GM21526 (cell line): ENCODE data around the gene CUX1.

ENCODE experiments used
- ATAC-seq: cut with Tn5 transposase; IDR thresholded peaks from one replicate; pipeline ENCODE4 v1.9.1; 2021; ENCODE audit warnings: moderate library complexity; ENCODE audit not compliant: unreplicated experiment, low FRiP score

CUX1 gene

DNA sequence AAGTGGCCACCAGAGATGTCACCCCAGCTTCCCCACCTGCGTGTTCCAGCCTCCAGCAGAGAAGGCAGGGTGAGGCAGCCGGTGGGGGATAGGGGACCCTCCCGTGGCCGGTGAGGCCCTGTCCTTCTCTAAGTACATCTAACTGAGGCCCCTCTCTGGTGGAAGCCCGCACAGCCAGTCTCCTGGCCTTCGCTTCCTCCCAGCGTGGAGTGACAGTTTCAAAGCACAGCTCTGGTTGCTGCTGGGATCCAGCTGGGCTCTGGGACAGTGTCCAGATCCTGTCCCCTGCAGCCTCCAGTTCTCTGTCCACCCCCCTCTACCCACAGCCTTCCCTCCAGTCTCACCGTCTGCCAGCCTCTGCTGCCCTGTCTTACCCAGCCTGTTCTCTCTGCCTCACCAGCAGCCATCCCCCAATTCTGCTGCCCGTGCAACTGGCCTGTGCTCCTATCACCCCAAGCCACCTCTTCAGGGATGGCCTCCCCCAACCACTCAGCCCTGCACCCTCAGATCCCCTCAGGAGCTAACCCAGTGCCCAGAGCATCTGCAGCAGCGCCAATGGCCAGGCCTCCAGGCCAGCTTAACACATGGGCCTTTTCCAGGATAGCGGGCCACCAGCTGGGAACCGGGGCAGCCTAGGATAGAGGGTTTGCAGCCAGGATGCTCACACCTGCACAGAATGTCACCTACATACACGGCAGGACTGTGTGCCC, 452.9 kb downstream of the CUX1 start:
- no peak for ATAC-seq

GRCh38 chr7:102271158-102271798, 453.9 kb downstream of the CUX1 start:
- no peak for ATAC-seq

- ATAC-seq: no peak
Observed at GRCh38 chr7:102272075-102272916, 454.9 kb downstream of the CUX1 start.

DNA sequence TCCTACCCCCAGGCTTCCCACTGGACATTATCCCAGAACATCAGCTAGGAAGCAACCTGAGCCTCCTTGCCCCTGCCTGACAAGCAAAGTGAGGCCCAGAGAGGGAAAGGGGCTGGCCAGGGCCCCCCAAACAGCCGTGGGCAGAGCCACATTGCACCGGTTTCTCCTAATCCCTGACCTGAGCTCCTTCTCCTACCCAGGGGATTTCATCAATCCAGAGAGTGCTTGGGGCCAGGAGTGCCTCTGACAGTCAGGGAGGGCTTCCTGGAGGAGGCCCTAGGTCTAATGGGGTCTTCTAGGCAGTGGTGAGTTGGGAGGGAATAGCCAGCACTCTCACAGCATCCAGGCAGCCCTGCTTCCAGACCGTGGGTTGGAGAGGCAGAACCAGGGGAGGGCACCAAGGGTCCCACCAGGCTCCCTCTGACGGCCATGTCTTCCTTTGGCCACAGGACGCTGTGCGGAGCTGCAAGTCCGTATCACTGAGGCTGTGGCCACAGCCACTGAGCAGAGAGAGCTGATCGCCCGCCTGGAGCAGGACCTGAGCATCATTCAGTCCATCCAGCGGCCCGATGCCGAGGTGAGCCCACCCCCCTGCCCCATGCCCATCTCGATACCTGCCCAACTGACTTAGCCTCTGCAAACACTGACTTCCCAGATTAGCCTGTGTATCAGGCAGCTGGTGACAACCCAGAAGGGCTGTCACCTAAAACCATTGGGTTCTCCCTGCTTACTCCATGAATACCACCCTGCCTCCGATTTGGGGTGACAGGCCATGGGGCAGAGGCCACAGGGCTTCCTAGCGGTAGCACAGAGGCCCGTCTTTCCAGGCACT, 455.7 kb downstream of the CUX1 start:
- ATAC-seq: no peak

- ATAC-seq: no peak
Observed at GRCh38 chr7:102273749-102274712, 456.6 kb downstream of the CUX1 start.

DNA sequence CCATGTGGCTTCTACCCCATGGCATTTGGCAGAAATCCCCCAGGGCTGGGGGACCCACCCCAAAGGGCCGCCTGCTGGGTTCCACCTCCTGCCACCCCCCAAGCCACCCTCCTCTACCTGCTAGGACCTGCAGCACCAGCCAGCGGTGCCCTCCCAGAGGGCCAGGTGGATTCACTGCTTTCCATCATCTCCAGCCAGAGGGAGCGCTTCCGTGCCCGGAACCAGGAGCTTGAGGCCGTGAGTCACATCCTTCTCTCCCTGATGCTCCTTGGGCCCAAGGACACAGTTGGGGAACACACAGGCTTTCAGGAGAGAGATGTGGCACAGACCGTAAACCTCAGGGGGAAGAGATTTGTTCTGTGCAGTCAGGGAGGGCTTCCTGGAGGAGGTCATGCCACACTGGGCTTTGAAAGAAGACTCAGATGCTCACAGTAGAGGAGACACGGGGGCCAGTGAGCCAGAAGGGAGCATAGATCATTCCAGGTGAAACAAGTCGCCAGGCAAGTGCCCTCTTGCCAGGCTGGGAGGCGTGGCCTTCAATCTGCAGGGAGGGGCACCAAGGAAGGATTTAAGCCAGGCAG, 457.8 kb downstream of the CUX1 start:
- no peak for ATAC-seq

DNA sequence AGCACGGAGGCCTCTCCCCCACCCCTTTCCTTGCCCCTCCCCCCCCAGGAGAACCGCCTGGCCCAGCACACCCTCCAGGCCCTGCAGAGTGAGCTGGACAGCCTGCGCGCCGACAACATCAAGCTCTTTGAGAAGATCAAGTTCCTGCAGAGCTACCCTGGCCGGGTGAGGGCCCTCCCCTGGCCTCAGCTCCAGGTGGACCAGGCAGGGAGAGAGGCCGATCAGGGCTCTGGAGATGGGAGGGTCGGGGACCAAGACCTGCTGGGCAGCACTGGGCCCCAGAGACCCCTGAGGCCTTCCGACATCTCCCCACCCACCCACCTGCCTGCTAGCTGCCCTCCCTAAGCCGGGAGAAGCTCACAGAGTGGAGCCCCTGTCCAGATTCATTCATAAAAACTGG, 460.5 kb downstream of the CUX1 start:
- ATAC-seq: no peak

DNA sequence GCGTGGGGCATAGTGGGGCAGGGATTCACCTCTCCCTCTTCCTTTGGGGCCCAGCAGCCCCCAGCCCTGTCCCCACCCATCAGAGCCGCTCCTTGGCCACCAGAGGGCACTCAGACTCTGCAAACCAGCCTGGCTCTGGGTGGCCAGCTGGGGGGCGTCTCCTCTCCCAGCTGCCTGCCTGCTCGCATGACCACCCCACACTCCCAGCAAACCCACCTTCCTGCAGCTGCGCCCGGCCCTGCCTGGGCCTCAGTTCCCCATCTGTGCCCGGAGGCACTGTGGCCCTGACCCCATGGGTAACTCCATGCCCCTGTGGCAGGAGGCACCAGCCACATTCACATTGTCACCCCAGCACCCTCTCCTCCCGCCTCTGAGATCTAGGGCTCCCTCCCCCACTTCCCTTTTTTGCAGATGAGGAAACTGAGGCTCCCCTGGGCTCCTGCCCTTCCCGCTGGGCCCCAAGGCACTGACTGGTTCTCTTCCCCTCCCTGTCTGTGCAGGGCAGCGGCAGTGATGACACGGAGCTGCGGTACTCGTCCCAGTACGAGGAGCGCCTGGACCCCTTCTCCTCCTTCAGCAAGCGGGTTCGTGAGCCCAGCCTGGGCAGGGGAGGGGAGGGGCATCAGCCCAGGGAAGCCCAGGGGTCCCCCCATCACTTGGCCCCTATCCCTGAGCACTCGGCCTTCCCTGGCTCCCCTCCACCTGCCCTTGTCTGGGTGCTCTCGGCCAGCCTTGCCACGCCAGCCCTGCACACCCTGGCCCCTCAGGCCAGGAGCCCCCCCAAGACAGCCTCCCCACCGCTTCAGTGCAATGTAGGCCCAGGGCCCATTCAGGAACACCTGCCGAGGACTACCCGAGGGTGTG, 462.3 kb downstream of the CUX1 start:
- ATAC-seq: no peak

GRCh38 chr7:102280521-102280920, 463.1 kb downstream of the CUX1 start:
- ATAC-seq: no peak

GRCh38 chr7:102281785-102282184, 464.4 kb downstream of the CUX1 start:
- no peak for ATAC-seq

DNA sequence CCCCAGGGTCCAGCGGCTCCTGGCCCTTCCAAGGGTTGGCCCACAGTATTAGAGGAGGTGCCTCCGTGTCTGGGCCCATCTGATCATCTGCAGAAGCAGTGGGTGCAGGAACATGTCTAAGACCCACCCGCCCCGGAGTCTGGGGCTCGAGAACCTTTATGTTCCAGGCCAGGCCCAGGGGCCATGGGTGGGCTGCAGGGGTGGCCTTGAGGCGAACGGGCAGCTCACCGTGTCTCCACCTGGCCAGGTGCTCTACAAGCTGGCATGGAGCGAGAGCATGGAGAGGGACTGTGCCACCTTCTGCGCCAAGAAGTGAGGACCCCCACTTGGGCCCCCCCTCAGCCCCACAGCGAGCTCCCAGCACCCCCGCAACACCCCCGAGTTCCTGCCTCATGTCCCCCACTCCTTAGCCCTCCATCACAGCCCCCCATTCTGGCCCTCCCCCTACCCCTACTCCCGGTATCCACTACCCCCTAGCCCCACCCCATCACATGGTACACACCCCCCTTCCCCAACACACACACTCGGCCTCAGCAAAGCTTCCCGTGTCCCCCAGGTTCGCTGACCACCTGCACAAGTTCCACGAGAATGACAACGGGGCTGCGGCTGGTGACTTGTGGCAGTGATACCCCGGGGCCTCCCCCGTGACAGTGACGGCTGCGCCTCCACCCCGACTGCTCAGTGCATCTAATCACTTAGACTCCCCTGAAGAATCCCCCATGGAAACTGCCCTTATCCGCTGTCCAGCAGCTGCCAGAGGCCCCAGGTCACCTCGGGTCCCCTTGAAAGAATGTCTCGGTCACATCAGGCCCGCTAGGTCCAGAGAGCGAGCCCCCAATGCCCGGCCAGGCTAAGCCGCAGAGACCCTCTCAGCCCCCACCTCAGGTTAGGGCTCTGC, 465.3 kb downstream of the CUX1 start:
- no peak for ATAC-seq

DNA sequence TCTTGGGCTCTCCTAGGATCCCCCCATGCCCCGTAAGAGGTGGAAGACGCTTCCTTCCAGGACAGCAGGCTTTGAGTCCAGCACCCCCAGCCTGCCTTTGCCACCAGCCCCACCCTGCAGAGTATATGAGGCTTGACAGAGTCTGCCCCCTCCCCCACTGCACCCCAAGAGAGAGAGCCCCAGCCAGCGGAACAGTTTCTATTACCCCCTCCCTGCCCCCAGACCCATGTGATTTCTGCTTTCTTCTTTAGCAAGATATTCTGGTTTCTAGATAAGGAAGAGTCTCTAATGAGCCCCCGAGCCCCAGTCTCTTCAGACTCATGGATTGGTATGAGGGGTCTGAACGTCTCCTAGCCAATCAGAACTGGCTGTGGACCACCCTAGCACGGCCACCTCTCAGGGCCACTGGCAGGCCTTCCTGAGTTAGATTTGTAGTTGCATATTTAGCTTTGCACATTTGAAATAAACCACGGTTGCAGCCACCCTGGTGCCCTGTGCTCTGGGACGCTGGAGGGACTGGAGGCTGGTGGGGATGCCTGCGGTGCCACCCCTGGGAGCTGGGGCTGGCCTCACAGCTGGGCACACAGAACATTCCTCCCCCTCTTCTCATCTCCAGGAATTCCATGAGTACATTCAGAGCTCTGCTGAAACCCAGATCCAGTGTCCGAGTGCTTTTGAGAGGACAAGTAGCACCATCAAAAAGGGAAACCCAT, 466.2 kb downstream of the CUX1 start:
- ATAC-seq: no peak

DNA sequence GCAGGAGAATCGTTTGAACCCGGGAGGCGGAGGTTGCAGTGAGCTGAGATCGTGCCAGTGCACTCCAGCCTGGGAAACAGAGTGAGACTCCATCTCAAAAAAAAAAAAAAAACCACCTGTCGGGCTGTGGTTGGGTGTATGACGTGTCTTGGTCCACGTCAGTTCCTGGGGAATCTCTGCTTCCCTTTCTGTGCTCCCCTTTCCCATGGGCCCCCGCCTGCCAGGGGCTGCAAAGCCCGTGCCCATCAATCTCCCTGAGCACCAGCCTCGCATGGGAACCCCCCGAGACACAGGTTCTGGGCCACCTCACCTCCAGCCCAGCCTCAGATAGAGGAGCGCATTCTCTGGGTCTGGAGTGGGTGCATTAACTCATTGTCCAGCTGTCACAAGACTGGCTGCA, 467.0 kb downstream of the CUX1 start:
- ATAC-seq: no peak

DNA sequence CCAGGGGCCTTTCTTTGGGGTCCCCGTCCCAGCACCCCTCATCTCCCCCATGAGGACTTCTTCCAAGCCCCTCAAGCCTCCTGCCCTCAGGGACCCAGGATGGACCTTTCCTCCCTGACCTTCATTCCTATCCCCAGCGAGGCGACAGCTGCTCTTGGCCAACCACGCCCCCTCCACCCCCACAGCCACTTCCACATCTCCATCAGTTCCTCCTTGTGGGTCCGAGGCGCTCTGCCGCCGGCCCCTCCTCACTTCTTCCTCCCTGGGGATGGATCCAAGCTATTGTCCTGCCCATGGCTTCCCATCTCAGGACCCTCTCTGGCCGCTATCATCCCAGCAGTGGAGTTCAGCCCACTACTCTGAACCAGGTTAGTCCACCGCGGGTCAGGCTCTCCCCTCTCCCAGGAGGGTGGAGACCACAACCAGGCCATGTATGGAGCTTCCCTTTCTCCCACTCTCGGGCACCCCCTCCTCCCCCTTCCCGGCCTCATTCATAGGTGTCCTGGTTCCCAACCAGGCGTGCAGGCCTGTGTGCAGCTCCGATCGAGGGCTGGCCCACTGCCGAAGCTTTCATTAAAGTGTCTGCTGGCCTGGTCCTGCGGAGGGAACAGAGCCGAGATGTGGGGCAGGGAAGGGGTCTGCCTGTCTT, 467.6 kb downstream of the CUX1 start:
- ATAC-seq: no peak

GRCh38 chr7:102285540-102286236, 468.3 kb downstream of the CUX1 start:
- ATAC-seq: no peak
